NCI-H748 treated with DMSO at 0.1 percent for 48 hours (cell line): ENCODE results near the gene TSPAN9.

Experiments used
- DNase-seq: peaks from one replicate; lab custom pipeline; 2025; lab: John Stamatoyannopoulos, UW

The TSPAN9 gene

DNA sequence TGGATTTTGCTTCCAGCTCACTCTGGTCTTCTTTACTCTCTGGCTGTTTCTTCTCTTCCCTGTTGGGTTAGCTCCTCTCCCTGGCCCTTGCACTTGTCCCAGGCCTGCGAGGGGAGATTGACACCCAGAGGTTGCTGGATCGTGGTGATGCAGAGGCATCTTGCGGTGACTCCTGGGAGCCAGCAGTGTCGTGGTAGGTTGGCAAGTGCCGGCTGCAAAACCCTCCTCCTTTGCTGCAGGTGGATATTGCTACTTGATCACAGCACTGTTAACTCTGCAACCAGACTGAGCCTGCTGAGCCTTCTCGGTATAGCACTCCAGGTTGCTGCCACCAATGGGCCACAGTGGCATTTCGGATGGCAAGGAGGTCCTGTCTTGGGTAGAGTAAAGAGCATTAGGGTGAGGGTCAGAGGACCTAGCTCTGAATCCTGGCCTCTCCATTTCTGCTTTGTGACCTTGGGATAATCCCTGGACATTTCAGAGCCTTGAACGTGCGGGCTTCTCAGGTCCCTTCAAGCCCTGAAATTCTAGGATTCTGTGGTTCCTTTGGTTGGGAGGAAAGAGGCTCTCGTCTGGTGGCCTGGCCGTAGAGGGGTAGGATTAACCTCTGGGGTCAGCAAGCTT, 87.4 kb downstream of the TSPAN9 start:
- DNase-seq: no peak

DNA sequence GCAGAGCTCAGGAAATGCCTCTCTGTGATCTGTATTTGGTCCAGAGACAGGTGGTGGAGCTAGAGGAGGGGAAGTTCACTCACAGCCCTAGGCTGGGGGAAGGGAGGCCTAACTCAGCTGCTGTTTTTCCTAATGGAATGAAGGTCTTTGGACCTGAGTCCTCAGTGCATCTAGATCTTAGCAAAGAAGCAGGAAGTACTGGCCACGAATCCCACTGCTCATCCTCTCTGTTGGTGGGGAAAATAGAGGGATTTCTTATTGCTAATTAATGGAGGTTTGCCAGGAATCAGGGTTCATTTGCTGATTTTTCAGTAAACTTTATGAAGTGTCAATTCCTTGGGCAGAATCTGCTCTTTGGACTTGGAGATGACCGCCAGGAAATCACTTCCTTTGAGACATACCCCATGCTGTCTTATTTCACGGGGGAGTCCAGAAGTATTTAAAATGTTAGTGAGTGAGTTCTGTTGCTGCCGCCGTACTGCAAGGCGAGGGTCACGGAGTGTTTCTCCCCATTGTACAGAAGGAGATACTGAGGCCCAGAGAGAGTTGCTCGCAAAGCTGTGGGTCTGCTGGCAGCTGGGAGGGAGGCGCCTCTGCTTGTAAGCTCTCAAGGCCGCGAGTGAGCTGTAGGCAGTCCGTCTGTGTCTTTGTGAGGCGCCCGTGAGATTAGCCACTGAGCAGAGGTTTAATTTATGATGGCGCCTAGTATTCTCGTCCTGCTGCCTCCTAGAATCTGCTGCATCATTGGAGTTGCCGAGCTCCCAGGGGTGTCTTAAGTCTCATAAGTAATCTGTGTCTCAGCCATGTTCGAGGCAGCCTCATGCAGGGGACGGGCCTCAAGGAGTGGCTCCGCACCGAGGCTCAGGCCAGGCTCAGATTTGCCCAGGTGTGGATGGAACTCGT, 88.2 kb downstream of the TSPAN9 start:
- DNase-seq: no peak

DNA sequence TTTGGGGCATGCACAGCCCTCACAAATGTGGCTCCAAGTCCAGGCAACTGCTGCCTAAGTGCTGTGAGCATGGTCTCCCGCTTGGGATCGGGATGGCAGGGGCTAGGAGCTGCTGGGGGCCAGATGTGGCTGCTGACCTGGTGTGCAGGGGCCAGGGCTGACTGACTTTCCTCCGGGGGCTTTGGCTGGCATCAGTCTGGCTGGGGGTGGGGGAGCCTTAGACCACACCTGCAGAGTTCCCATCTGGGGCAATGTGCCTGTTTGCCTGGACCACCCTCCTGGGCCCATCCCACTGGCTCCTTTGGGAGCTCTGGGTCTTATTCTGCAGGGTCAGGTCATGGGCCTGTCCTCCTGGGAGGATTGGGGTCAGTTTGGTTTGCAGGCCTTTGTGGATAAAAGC, 90.5 kb downstream of the TSPAN9 start:
- no peak for DNase-seq

DNA sequence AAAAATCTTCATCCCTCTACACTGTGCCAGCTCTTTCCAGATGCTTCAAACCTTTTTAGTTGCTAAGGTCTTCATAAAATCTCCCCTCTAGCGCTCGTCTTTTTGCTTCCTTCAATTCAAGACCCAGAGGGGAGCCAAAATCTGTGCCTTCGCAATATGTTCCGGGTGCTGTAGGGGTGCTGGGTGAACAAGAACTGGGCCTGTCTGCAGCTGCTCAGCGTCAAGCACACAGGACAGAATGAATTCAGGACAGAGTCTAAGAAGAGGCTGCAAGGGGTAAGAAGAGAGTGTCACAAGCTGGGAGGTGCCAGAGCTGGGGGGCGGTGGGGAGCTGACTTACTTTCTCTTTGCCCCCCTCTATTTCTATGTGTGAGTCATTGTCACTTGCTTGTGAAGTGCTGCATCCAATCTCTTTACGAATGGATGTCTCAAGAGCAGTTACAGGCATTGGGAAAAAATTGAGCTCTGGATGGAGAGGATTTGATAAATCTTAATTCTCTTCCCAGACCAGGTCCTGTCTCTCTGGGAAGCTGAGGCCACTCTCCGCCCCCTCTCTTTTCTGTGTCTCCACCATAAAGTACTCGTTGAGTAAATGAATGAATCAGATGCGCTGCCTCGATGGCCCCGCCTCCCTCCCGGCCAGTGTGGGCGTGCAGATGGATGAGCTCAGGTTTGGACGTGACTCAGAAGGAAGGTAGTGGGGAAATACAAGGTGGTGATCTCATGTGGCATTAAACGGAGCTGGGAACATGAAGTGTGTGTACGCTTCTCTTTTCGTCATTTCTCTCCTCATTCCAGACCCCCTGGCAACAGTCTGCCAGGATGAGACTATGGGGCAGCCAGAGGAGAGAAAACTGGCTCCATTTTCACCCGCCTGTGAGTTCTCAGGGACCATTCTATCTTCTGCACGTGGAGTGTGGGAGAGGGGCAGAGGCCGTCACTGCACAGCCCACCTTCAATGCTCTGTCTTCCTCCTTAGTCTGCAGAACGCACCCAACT, 91.3 kb downstream of the TSPAN9 start:
- DNase-seq: no peak

DNA sequence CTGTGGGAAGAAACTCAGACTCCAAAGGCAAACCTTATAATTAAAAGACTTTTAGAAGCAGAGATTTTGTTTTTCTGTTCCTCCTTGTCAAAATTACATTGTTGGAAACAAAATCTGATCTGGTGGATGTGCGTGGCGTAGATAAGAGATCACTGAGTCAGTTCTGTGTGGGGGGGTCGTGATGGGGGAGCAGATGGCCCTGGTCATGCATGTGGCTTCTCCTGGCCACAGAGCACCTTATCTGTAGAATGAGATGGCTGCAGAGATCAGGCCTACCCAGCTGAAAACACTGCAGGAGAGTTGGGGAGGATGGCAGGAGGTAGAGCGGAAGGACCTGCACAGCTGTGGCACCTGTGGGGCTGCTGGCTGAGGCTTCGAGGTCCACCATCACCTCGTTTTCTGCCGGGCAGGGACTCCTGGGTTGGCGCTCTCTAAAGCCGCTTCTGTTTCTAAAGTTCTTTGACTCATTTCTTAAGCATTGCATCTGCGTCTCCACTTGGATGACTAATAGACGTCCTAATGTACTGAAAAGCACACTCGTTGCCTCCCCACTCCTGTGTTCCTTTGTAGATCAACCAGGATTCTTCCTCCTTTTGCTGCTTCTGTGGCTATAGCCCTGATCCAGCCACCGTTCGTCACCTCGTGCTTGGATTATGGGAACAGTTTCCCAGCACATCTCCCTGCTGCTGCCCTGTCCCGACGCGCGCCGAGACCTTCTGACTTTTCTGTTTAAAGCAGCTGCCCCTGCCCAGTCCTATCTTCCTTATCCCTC, 93.4 kb downstream of the TSPAN9 start:
- DNase-seq: no peak

DNA sequence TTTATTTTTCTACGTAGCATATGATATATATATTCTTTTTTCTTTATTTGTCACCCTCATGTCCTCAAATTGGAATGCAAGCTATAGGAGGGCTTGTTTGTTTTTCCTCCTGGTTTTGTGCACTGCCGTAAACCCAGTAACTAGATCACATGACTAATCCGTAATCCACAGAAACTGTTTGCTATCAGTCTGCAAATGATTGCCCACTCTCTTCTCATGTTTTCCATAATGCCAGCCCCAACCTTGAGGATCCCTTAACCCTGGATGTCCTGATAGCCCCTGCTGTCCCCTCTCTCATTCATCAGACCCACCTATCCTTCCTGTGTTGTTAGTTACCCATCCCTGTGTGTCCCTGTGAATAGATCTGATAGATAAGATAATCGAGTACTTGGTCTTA, 94.0 kb downstream of the TSPAN9 start:
- no peak for DNase-seq

DNA sequence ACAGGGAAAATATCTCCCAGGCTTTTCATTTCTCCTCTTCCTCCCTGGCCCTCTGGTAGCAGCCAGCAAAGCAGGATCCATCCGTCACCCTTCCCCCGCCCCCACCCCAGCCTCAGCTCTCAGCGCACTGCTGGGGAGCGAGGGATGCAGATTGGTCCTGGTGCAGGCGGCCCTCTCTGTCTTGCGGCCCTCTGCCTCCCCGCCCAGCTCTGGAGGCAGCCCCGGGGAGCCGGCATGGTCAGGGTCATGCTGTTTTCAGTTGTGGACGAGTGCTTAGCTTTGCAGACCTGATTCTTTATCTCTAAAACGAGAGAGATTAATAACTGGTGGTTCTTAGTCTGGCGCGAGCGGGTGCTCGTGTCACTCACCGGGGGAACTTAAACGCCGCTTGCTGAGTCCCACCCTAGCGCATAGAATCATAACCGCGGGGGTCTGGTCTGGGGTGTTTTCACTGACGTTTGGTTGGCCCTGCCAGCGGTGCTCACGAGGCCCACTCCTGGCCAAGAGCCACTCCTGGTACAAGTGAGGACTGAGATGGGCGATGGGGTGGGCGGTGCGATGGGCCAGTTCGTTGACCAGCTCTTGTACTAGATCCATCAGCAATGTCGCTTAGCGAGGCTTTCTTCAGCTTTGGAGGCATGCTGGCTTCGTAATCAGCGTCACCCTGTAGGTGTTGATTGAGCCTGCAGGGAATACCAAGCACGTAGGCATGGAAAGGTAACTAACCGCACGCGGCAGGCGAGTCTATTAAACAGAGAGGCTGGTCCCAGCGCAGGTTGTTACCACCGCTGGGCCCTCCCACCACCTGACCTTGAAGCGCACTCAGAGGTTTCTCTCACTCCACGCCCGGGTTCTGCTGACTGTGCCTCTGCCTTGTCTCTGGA, 95.2 kb downstream of the TSPAN9 start:
- DNase-seq: no peak

DNA sequence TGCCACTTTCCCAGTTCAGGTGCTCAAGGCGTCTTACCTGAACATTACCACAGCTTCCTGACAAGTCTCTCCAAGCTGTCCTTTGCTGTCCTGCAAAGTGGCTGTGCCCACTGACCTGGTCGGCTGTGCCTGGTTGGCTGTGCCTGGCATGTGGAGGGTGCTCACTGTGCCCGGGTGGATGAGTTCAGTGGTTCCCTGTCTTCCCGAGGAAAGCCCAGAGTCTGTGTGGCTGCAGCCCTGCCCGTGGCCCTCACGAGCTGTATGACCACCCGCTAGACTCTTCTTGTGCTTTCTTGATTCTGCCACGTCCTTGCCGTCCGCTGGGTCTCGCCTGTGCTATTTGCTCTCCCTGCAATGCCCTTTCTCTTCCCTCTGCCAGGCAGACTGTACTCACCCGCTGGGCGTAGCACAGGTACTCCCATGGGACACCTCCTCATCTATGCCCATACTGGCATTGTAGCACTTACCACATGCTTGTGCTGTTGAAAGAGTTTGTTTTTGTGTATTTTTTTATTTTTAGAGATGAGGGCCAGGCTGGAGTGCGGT, 95.9 kb downstream of the TSPAN9 start:
- no peak for DNase-seq

DNA sequence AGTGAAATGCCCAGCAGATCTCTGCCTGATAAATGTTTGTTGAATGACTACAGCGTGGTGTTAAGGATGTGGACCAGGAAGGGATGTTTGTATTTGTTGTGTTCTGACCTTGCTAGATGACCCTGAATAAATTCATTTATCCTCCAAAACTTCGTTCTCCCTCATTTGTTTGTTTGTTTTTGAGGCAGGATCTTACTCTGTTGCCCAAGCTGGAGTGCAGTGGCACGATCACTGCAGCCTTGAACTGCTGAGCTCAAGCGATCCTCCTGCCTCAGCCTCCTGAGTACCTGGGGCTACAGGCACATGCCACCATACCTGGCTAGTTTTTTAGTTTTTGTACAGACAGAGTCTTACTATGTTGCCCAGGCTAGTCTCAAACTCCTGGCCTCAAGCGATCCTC, 96.7 kb downstream of the TSPAN9 start:
- no peak for DNase-seq

DNA sequence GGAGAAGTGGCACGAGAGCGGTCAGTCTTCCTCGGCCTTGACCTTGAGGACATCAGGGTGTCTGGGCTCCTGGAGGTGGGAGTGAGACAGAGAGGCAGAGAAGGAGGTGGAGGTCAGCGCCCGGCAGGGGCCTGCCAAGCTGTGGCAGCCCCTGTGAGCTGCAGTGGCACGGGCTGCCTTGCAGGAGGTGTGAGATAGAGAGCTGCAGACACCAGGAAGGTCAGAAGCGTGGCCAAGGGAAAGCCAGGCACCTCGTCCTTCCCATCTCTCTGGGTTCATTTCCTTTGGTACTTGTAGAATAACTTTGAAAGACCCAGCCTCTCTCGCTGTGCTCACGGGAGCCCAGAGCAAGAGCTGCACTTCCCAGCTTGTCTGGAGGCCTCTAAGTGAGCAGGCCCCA, 98.1 kb downstream of the TSPAN9 start:
- DNase-seq: no peak

DNA sequence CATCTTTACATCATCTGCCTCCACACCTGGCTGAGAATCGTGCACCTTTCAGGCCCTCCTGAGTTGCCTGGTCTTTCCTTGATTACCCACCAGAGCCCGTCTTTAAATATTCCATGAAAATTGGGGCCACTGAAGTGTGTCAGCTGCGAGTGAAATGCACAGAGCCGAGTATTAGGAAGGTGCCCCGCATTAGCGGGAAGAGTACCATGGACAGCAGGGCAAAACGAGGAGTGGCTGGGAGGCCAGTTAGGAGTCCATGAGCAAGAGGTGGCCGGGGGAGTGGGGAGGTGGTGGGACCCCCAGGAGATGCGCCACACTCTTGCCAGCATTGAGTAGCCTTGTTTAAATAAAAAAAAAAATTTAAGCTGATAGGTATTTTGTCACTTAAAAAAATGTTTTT, 99.6 kb downstream of the TSPAN9 start:
- no peak for DNase-seq

DNA sequence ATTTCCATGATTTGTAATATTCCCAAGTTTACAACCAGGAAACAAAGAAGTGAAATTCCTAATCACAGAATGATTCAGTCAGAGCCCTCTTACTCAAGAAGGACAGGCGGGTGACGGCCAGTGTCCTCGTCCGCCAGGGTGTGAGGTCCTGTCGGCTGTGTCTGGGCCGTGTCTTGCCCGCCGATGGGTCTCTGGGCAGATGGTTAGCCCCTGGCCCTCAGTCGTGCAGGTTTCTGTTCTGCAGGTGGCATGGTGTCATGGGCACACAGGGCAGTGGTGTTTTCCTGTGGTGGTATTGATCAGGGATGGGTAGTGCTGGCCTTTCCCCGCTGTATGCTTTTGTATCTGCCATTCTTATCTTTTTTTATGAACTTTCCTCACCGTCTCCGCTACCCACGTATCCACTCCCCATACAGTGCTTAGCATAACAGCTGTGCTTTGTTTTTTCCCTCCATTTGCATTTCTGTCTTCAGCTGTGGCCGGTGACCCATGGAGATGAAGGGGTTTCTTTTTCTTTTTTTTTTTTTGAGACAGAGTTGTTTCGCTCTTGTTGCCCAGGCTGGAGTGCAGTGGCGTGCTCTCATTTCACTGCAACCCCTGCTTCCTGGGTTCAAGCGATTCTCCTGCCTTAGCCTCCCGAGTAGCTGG, 100.7 kb downstream of the TSPAN9 start:
- DNase-seq: no peak

DNA sequence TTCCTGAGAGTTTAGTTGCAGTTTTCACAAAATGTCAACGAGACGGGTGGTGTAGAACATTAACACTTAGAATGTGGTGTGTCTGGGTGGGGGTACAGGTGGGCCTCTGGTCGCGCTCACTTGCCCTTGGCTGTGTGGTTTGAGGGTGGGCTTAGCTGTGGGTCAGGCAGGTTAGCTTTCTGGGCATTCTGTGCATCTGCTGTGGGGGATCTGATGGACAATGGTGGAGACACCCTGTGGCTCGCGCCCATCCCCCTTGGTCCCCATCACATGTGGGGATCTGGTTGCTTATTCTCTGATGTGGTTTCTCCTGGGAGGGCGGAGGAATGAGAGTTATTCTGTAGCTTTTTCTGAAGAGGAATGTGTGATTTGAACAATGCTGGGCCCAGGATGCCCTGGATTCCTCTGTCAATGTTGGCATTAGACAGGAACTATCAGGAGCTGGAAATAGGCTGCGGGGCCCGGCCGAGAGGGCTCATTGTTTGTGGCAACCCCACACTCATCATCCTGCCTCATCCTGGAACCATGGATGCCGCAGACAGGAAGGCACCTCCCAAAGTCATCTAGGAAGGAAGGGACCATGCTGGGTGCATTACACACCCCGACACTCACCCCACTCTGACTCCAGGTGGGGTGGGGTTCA, 101.6 kb downstream of the TSPAN9 start:
- no peak for DNase-seq

DNA sequence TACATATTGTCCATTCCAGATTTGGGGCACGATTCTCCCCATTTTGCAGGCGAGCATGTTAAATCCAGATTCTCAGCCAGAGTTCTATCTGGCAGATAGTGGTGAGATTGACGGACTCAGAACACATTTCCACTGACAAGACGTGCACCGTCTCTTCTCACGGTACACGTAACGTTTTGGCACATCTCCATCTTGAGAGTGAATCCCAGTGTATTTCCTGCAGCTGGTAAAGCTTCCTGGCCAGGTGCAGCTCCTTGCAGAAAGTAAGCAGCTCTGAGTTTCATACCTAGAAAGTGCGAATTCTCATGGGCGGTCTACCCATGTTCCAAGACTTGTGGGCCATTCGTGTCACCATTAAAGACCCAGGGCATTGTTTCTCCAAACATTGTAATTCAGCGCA, 102.6 kb downstream of the TSPAN9 start:
- no peak for DNase-seq

DNA sequence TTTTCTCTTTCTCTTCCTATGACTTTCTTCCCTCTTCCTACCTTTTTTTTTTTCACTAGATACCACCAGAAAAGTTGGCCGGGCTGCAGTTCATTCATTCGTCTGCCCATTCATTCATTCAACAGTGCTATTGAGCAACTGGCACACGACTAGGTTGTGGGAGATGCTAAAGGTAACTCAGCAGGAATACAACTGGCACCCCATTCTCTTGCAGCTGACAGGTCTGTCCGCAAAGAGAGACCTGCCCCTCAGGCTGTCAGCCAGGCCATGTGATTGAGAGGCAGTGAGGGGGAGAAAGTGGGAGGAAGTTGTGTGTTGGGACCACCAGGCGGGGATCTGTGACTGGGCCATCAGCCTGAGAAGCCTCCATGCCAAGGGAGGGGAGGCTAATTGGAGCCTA, 105.2 kb downstream of the TSPAN9 start:
- DNase-seq: no peak

DNA sequence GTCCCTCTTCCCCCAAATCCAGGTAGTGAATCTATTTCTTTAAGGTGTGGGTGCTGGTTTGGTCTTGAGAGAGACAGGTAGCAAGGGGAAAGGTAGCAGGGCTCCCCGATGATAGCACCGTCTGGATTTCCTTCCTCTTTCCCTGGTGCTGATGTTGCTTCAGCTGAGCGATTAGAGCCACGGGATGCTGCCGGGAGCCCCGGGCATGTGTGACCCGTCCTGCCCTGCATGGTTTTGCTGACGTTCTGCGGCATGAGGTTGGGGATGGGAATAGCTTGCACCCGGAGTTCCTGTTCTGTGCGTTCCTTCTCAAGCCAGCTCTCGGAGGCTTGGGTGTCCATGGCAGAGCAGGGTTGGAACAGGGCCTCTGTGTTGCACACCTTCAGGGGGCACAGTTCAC, 107.3 kb downstream of the TSPAN9 start:
- no peak for DNase-seq

DNA sequence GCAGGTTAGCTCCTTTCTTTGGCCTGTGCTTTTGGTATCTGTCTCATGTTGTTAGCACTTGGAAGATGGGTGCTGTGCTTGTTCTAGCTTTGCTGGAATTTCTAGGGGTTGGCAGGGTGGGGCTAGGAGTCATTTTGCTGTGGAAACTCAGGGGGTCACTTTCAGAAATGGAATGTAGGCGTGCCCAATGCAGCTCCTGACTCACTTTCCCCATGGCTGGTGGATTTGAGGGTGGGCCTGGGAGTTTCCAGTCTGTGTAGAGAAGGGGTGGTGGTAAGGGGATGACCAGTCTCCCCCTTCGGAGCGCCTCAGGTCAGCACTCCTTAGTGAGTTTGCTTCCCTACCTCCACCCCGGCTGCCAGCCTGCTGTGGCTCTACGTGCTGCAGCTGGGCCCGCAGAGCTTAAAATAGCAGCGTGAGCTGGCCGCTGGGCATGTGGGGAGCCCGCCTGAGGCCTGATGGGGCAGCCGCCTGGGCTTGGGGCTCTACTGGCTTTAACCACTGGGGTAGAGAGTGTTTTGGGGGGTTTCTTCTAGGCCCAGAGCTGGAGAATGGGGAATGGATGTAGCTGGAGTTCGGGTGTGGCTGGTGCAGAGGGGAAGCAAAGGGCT, 108.2 kb downstream of the TSPAN9 start:
- no peak for DNase-seq

DNA sequence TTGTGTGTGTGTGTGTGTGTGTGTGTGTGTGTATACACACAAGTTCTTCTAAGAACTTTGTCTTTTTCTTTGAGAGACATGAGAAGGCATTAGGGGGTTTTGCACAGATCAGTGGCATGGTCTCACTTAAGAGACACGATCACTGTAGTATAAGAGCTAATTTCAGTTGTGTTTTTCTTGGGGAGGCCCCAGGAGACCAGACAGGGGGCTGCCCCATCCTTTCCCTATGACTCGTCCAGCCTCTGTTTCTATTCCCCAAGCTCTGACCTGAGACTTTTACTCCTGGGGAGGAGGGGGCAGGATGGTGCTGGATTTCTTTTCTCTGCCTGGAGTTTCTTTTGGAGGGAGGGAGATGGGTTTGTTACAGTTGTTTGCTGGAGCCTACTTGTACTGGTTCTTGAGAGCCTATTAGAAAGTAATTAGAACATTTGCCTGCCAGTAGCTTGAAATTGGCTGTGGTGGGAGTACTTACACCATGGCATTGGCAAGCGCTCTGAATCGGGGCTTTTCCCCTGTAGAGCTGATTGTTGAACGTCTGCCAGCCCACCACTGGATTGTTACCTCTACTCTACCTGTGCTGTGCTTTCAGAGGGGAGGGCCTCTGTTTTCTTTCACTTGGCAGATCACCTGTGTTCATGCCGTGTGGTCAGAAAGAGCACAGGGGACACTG, 109.5 kb downstream of the TSPAN9 start:
- no peak for DNase-seq
